Fibroblast of peridontal ligament (primary cell): Measurements from ENCODE around the gene JADE3.

Source experiments
- DNase-seq: peaks from one replicate; pipeline ENCODE4 v3.0.0-alpha.2; 2010; ENCODE audit errors: extremely low read depth

JADE3 gene

DNA sequence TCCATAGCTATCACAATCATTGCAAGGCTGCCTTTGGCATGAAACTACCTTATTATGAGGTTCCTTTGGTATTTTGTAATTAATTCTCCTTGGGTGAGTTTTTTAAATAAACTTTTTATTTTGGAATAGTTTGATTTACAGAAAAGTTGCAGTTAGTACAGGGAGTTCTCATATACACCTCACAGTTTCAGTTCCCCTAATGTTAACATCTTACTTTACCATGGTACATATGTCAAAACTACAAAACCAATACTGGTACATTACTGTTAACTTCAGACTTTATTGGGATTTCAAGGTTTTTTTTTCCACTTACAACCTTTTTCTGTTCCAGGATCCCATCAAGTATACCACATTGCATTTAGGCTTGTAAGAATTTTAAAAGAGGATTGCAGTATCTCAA is 114.0 kb downstream of the JADE3 start:
- DNase-seq, result no peak

- peak; percentile 88 for DNase-seq
Measured at GRCh38 chrX:47030339-47030738, 118.1 kb downstream of the JADE3 start.

- no peak for DNase-seq
Measured at GRCh38 chrX:47047989-47048388, 135.8 kb downstream of the JADE3 start.

GRCh38 chrX:47059142-47059874 is 147.1 kb downstream of the JADE3 start:
- no peak for DNase-seq

GRCh38 chrX:47060708-47061107 is 148.5 kb downstream of the JADE3 start:
- DNase-seq, result no peak

DNA sequence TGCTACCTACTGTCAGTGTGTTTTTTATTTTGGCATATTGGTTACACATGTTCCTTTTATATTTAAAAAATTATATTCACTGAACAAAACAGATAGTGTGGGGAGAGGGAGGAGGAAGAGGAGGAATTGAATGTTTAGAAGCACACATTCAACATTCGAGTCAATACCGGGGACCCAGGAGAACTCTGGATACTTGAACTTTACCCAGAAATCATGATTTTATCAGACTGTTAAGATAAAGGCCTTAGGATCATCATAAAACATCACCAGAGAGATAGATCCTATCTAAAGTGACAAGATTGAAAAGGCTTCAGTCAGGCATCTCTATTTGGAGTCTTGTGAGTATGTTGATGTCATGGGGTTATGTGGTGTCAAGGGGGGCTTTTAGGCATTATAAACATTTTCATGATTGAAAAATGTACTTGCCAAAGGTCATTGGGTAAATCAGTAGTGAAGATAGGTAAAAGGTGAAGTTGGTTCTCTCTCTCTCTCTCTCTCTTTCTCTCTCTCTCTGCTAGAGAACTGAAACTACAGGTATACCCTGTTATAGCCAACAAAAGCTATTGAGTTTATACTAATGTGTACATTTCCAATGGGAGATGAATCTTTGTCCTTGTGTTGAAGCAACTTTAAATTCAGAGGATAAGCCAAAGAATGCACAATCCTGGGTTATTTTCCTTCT is 149.2 kb downstream of the JADE3 start:
- DNase-seq, result no peak

- DNase-seq, result no peak
Measured at GRCh38 chrX:47063179-47063578, 151.0 kb downstream of the JADE3 start.

GRCh38 chrX:47068214-47068613 is 156.0 kb downstream of the JADE3 start:
- DNase-seq, result no peak

DNA sequence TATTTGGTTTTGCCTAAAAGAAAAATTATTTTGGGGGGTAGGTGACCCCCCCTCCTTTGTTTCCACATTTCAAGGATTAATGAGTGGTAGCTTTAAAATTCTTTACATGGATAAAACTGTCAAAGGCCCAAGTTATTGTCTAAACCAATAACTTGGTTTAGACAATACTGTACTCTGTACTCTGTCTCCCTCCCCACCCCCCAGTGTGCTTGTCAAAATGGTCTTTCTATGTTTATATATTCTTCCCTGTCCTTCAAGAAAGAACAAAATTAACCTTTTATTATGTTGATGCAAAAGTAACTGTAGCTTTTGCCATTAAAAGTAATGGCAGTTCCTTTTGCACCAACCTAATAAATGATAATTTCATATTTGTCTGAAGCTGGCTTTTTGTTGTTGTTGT is 156.5 kb downstream of the JADE3 start:
- DNase-seq, result no peak

DNA sequence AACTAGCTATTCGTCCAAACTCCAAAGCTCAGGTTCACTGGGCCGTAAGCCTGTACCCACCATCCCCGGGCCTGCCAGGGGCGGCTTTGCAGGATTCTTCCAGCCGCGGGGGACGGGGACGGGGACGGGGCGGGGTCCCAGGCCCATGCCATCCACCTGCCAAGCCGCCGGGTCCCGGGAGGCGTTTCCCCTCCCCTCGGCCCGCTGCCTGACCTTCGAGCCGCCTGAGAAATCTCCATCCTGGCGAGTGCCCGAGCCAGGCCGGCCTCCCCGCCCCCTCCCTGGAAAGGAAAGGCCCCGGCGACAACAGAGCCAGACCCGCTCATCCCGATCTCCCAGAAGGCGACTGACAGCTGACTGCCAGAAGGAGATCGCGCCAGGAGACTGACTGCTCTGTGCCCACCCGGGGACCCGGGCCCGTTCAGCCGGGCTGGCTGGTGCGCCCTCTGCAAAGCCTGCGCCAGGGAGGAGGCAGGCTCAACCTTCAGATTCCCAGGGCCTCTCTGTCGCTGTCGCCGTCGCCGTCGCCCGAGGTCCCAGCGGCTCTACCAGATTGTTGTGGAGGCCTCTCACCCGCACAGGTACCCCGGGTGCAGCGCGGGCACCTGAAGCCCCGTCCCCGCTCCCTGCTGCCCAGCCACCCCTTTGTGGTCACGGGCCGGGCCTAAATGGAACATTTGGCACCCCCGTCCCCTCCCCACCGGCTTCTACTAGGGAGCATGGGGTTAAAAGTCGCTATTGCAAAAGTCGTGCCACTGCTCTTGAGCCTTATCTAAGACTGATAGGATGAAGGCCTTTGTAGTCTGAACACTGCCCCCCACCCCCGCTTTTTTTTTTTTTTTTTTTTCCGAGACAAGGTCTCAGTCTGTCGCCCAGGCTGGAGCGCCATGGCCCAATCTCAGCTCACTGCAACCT is 166.2 kb downstream of the JADE3 start, which contains the start of gene RGN:
TSS of gene RGN (plus strand) at position 315 of the 915 bp plus-strand sequence. CDS start 2,702 bp downstream, outside the sequence.
- DNase-seq, result no peak

DNA sequence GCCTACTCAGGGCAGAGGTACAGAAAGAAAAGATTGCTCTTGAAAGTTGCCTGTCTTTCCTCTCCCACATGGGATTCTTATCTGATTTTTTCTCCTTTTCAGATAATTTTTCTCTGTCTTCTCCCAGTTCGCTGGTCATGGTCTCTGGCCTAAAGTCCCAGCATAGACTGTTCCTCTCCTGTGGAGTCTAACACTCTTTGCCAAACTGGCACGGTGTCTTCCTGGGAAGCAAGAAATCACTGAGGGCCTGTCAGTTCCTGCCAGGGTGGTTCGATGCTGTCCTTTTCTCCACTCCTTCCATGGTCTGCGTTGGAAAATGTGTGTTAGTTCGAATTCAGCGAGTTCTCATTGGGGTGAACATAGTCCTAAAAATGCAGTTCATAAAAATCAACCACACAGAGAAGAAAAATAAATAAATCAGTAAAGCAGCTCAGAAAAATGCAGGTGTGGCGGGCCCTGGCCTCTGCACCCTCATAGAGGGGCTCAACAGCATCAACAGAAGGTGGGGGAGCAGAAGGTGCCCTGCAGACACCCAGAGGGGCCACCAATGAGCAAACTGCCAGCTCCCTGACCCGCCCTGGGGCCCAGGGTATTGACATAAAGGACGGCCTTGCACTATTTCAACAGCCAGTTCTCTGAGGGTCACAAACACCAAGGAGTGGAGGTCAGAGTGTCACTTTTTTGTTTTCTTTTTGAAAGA is 168.1 kb downstream of the JADE3 start:
- DNase-seq, result no peak

- DNase-seq, result no peak
Measured at GRCh38 chrX:47080915-47081236, 168.7 kb downstream of the JADE3 start.

DNA sequence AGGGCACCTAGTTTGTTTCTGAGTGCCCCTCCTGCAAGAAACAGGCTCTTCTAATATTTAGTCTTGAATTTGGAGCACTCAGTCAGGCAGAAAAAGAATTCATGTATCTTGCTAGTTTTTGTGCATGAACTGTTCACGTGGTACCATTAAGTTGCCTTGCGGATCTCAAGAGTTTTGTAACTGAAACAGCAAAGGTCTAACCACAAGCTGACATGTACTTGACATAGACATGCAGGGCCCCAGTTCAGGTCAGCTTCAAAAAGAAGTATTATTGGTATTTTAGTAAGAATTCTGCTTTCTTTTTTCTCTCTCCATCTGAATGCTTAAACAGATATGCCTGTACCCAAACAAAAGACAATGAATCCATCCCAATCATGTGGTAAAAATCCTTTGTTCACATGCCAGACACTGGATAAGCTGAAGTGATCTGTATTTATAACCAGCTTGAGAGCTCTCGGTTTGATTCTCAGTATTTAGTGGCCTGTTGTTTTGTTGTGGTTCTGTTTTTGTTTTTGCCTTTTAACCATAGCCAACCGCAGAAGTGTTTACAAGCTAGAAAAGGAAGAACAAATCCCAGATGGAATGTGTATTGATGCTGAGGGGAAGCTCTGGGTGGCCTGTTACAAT is 179.0 kb downstream of the JADE3 start:
- peak; percentile 34 for DNase-seq

DNA sequence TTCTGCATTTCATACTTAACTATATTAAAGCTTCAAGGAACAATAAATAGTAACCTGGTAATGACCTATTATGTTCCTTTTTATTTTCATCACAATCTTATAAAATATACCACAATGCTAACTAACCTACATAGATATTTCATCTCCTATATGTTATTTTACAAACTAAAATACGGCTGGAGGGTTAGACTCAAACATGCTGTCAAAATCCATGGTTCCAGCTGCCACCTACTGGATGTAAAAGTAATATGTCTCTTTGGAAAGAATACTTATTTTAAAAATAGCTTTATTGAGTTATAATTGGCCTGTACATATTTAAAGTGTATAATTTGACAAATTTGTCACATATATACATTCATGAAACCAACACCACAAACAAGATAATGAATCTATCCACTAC is 181.0 kb downstream of the JADE3 start:
- peak; percentile 53 for DNase-seq

- no peak for DNase-seq
Measured at GRCh38 chrX:47093860-47094259, 181.6 kb downstream of the JADE3 start.

GRCh38 chrX:47097018-47097417 is 184.8 kb downstream of the JADE3 start:
- no peak for DNase-seq

DNA sequence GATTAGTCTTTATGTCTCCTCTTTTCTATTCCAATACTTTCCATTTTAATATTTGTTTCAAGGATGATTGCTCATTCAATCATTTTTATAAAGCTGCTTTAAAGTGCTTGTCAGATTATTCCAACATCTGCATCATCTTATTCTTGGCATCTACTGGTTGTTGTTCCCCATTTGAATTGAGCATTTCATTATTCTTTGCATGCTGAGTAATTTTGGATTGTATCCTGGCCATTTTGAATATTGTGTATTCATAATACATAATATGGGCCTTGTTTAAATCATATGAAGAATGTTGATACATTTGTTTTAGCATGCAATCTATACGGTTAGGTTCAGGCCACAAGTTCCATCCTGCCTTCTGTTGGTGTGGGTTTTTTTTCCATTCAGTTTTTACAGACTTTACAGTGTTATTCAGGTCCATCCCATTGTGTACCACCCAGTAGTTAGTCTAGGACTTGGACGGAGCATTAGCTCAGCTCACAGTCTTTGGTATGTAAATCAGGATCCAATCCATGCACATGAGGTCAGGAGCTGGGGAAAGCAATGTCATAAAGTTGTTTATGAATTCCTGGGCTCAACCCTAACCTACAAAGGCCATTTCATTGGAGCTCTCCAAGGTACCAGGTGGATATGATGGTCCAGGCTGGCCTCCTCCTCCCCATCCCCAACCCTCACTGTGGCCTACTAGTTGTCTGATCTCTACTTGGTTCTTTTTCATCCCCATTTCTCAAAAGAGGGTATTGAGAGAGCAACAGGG is 186.3 kb downstream of the JADE3 start:
- DNase-seq, result no peak

- no peak for DNase-seq
Measured at GRCh38 chrX:47101206-47101605, 189.0 kb downstream of the JADE3 start.
